GM19438 (cell line): ENCODE results near the gene CRMP1.

Experiments
- ATAC-seq: cut with Tn5 transposase; IDR thresholded peaks from one replicate; pipeline ENCODE4 v1.9.1; 2021; ENCODE audit warnings: low read depth; ENCODE audit not compliant: unreplicated experiment

The CRMP1 gene

GRCh38 chr4:5780831-5781480 is 111.9 kb downstream of the CRMP1 start:
- ATAC-seq: no peak

GRCh38 chr4:5776510-5776909 is 116.4 kb downstream of the CRMP1 start:
- ATAC-seq: no peak

GRCh38 chr4:5774416-5775036 is 118.4 kb downstream of the CRMP1 start:
- ATAC-seq: no peak

GRCh38 chr4:5773271-5773555 is 119.7 kb downstream of the CRMP1 start:
- ATAC-seq: no peak

GRCh38 chr4:5772528-5773270 is 120.2 kb downstream of the CRMP1 start:
- no peak for ATAC-seq
